Lower lobe of right lung (tissue), 2 donors: ENCODE results near the gene KRTAP22-2. TPM values are rescaled to one million over a fixed set of nuclear protein-coding genes. Genes with fewer than 3 reads are reported as not detected.

Experiments
- ATAC-seq, 2 donors: fragments of 200-7000 bp; cut with Tn5 transposase; one replicate each; pipeline ENCODE4 v1.9.1; 2020 to 2022; ENCODE audit warnings: mild to moderate bottlenecking in 2 of 2, moderate library complexity in 2 of 2
- DNase-seq: peaks from one replicate; pipeline ENCODE4 v3.0.0-alpha.2; 2020
- H3K27ac ChIP-seq: fragments of 200-600 bp; one replicate; pipeline ENCODE4 v1.8.0; 2022
- H3K27me3 ChIP-seq: fragments of 200-600 bp; one replicate; pipeline ENCODE4 v1.8.0; 2022; ENCODE audit warnings: low read depth
- H3K36me3 ChIP-seq: fragments of 200-600 bp; one replicate; pipeline ENCODE4 v1.8.0; 2022; ENCODE audit warnings: mild to moderate bottlenecking
- H3K4me1 ChIP-seq: fragments of 200-600 bp; one replicate; pipeline ENCODE4 v1.8.0; 2022
- H3K4me3 ChIP-seq: fragments of 200-600 bp; one replicate; pipeline ENCODE4 v1.8.0; 2022; ENCODE audit warnings: mild to moderate bottlenecking
- H3K9me3 ChIP-seq: fragments of 200-600 bp; one replicate; pipeline ENCODE4 v1.8.0; 2022
- intact Hi-C: fragments of 100-400 bp; cut with DNase I; formaldehyde crosslinking; loops from one replicate; pipeline ENCODE4 v1.11.0; 2022
- total RNA-seq: library from RNA; stranded (reverse); fragmentation: NEBNext Ultra II Directional; extraction: Animal tissue kit (Norgen Biotek cat#: 25700); gene quantifications from one replicate; pipeline ENCODE4 v1.2.1, GENCODE V29; 2021
- TF ChIP-seq, protein P1 (sequence below): fragments of 200-600 bp; IDR thresholded peaks from one replicate; pipeline ENCODE4 v1.8.0; 2022; ENCODE audit warnings: antibody characterized with exemption, mild to moderate bottlenecking
- donor health status: DM: no; HTN: yes; CAD: no; lungs with severe emphysema.

The KRTAP22-2 gene
- total RNA-seq, 1 donor from 2014 or later = not detected

DNA sequence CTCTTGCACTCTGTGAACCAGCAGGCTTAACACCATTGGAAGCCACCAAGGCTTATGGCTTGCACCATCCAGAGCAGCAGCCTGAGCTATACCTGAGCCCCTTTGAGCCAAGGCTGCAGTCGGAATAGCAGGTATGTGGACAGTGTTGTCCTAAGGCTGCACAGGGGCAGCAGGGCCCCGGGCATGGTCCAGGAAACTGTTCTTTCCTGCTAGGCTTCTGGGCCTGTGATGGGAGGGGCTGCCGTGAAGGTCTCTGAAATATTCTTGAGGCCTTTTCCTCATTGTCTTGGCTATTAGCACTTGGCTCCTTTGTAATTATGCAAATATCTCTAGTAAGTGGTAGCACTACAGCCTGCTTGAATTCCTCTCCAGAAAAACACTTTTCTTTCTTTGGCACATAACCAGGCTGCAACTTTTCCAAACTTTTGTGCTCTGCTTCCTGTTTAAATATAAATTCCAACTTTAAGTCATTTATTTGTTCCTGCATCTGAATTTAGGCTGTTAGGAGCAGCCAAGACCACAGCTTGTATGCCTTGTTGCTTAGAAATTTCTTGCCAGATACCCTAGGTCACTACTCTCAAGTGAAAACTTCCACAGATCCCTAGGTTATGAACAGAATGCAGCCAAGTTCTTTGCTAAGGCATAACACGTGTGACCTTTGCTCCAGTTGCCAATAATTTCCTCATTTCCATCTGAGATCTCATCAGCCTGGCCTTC, 35.4 kb upstream of the KRTAP22-2 start:
- DNase-seq = no peak
- Histone ChIP-seq H3K4me1 (no peaks in the 10 kb centered on the region), H3K36me3 (no peaks in the 10 kb centered on the region), H3K4me3 (no peak overlapping the region), H3K9me3 (no peaks in the 10 kb centered on the region), H3K27ac (no peak overlapping the region), H3K27me3 (no peaks in the 10 kb centered on the region)
- TF ChIP-seq, protein P1, sequence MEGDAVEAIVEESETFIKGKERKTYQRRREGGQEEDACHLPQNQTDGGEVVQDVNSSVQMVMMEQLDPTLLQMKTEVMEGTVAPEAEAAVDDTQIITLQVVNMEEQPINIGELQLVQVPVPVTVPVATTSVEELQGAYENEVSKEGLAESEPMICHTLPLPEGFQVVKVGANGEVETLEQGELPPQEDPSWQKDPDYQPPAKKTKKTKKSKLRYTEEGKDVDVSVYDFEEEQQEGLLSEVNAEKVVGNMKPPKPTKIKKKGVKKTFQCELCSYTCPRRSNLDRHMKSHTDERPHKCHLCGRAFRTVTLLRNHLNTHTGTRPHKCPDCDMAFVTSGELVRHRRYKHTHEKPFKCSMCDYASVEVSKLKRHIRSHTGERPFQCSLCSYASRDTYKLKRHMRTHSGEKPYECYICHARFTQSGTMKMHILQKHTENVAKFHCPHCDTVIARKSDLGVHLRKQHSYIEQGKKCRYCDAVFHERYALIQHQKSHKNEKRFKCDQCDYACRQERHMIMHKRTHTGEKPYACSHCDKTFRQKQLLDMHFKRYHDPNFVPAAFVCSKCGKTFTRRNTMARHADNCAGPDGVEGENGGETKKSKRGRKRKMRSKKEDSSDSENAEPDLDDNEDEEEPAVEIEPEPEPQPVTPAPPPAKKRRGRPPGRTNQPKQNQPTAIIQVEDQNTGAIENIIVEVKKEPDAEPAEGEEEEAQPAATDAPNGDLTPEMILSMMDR = no peak
- ATAC-seq = peak; percentile 13 to 16
- intact Hi-C loops = no loop called here

DNA sequence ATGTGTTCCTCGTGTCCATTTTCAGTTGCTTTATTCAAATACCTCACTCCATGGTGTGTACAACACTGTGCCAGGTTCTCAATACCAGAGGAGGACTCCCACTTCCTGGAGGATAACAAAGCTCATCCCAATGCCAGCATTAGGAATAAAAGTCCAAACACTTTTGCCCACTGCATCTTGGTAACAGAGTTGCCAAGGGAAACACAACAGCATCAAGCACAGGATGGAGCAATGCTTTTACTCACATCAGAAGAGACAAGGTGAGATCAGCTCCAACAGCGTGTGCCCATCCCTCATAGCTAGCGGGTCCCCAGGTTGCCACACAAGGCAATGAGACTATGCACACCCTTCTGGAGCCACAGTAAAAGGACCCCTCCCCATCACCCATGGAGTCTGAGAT, 33.2 kb upstream of the KRTAP22-2 start:
- no peak for ATAC-seq
- TF ChIP-seq, protein P1 = no peak

DNA sequence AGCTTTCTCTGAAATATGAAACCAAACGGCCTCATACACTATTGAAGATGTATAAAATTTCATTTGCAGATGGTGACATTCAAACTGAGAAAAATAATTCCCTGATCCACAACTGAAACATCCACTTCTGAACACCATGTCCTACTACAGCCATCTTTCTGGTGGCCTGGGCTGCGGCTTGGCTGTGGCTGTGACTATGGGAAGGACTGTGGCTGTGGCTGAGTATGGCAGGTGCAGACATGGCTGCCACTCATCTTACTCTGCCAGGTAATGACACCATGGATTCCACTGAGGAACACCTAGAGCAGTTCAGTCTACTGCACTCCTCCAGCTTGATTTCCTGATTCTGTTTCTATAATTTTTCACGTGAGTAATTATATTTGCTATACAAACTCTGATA, 30.3 kb upstream of the KRTAP22-2 start, which contains the start of gene KRTAP20-4:
Gene KRTAP20-4, plus strand, starts transcription at position 106 of the 400 bp plus-strand sequence.
- DNase-seq (no peak), ATAC-seq (no peak)
- H3K9me3 ChIP-seq = no peaks in the 10 kb centered on the region
- H3K4me1 ChIP-seq = no peaks in the 10 kb centered on the region
- H3K27ac ChIP-seq = no peak within 1 kb of the TSS
- no peak within 1 kb of the TSS for H3K4me3 ChIP-seq
- H3K36me3 ChIP-seq = no peaks in the 10 kb centered on the region
- intact Hi-C loops = no loop called here
- TF ChIP-seq, protein P1 = no peak
- H3K27me3 ChIP-seq = no peaks in the 10 kb centered on the region

More for the DNA sequence above, 33.2 kb upstream of the KRTAP22-2 start:
- Histone ChIP-seq H3K4me3 (no peak overlapping the region), H3K36me3 (no peaks in the 10 kb centered on the region), H3K27me3 (no peaks in the 10 kb centered on the region), H3K4me1 (no peaks in the 10 kb centered on the region), H3K27ac (no peak overlapping the region), H3K9me3 (no peaks in the 10 kb centered on the region)
- intact Hi-C loops = no loop called here
- no peak for DNase-seq

DNA sequence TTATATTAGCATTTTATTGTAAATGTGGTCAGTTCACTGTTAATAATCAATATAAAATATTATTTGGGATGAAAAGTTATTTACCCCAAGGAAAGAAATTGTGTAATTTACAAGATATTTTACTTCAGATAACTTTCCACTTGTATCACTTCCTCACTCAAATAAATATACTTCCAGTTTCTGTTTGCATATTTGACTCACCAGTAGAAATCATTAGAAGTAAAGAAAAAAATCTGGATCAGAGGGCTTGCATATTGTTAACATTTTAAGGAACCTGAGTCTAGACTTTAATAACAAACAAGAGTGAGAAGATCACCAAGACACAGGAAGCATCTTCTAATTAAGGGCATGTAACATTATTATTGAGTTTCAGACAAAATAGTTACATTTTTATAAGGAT, 29.9 kb upstream of the KRTAP22-2 start:
- DNase-seq = no peak
- no peaks in the 10 kb centered on the region for H3K36me3 ChIP-seq
- no peaks in the 10 kb centered on the region for H3K27me3 ChIP-seq
- no peaks in the 10 kb centered on the region for H3K9me3 ChIP-seq
- intact Hi-C loops = no loop called here
- H3K27ac ChIP-seq = no peak overlapping the region
- no peak for ATAC-seq
- H3K4me3 ChIP-seq = no peak overlapping the region
- TF ChIP-seq, protein P1 = no peak
- no peaks in the 10 kb centered on the region for H3K4me1 ChIP-seq

- ATAC-seq = no peak
- no peak within 1 kb of the TSS for H3K27ac ChIP-seq
- no peak within 1 kb of the TSS for H3K4me3 ChIP-seq
- TF ChIP-seq, protein P1 = no peak
- DNase-seq = no peak
- intact Hi-C loops = no loop called here
- no peaks in the 10 kb centered on the region for H3K27me3 ChIP-seq
- no peaks in the 10 kb centered on the region for H3K4me1 ChIP-seq
- no peaks in the 10 kb centered on the region for H3K36me3 ChIP-seq
- no peaks in the 10 kb centered on the region for H3K9me3 ChIP-seq
Observed at GRCh38 chr21:30616125-30616524, 25.9 kb upstream of the KRTAP22-2 start, which contains the start of gene KRTAP20-1. KRTAP20-1 (plus strand) TSS chr21:30616425; CDS start chr21:30616455, 30 bp downstream.
